K562 (cell line): Measurements from ENCODE around the gene ZNRD2.
A peak's percentile ranks its signal among the peaks of the same experiment; 100 is the strongest.

ENCODE experiments used
- TARDBP ChIP-seq: fragments of 450-650 bp; IDR thresholded peaks from 2 replicates; pipeline ENCODE4 v1.6.1; 2016
- TF ChIP-seq, protein P1 (sequence below), 3 experiments: IDR thresholded peaks in 2 of 3; conservative IDR thresholded peaks in 1 of 3; 2 replicates each; pipeline ENCODE4 v1.5.1; 2011 to 2012; ENCODE audit warnings: low read length in 3 of 3, mild to moderate bottlenecking in 3 of 3, control low read depth in 2 of 3, improper control_type of control experiment in 1 of 3, inconsistent platforms in 1 of 3, low read depth in 1 of 3, mixed read lengths in 1 of 3, moderate library complexity in 1 of 3; ENCODE audit not compliant: insufficient read depth in 2 of 3

DNA sequence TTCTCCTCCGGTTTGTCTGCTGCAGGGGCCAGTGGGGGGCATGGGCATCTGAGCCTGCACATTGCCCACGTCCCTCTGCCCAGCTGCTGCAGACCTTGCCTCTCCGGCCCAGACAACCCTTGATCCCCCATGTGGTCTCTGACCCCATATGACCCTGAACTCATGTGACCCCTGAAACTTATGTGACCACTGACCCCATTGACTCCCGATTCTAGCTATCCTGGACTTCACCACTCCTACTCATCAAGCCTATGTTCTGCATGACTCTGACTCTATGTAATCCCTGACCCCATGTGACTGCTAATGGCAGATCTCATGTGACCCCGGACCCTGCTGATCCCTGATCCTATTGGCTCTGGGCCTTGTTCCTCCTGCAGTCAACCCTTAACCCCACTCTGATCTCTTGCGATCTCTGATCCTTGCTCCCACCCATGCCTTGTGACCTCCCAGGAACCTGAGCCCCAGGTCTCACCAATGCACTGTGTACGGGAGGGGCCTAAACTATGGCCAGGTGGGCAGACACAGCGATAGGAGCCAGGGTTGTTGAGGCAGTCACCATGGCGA, 17.8 kb upstream of the ZNRD2 start:
- TF ChIP-seq, protein P1, sequence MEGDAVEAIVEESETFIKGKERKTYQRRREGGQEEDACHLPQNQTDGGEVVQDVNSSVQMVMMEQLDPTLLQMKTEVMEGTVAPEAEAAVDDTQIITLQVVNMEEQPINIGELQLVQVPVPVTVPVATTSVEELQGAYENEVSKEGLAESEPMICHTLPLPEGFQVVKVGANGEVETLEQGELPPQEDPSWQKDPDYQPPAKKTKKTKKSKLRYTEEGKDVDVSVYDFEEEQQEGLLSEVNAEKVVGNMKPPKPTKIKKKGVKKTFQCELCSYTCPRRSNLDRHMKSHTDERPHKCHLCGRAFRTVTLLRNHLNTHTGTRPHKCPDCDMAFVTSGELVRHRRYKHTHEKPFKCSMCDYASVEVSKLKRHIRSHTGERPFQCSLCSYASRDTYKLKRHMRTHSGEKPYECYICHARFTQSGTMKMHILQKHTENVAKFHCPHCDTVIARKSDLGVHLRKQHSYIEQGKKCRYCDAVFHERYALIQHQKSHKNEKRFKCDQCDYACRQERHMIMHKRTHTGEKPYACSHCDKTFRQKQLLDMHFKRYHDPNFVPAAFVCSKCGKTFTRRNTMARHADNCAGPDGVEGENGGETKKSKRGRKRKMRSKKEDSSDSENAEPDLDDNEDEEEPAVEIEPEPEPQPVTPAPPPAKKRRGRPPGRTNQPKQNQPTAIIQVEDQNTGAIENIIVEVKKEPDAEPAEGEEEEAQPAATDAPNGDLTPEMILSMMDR (IDR thresholded peaks at IDR 0.05 in 2 of 3, conservative IDR thresholded peaks at IDR 0.05 in 1 of 3; ENCODE audit: insufficient read depth in 2 of 3, low read depth in 1 of 3, low read length in 3 of 3) = peak in 1 of 3 experiments; percentile 22; a peak in 1 of 6 replicates
- no peak for TF ChIP-seq TARDBP
